Stimulated activated CD4-positive, alpha-beta T cell treated with anti-CD3 and anti-CD28 coated beads, Interleukin-1b, Interleukin-23, amount 100 ng/mL, for 1 hour (primary cell): Measurements from ENCODE around the gene ZNHIT2.
"Not testable (repeated sequence)": the region's sequence is repeated elsewhere in the genome, so short reads cannot be mapped to it uniquely, and the experiment has no call there.

Source experiments
- DNase-seq, 2 donors: peaks; one replicate each; pipeline ENCODE4 v3.0.0-alpha.2; 2020; ENCODE audit warnings: low read depth in 2 of 2

Gene ZNHIT2

GRCh38 chr11:65119670-65119995 lies 2.1 kb upstream of the ZNHIT2 start:
- no peak for DNase-seq

GRCh38 chr11:65118891-65119669 lies 1.6 kb upstream of the ZNHIT2 start:
- DNase-seq = not testable (repeated sequence)

GRCh38 chr11:65118097-65118837 lies 766 bp upstream of the ZNHIT2 start:
- DNase-seq = no peak

GRCh38 chr11:65116370-65117205 lies 913 bp downstream of the ZNHIT2 start:
- DNase-seq = no peak

- DNase-seq = no peak
Observed at GRCh38 chr11:65115361-65116082, 2.0 kb downstream of the ZNHIT2 start.

GRCh38 chr11:65114538-65115171 lies 2.8 kb downstream of the ZNHIT2 start:
- no peak for DNase-seq

- DNase-seq = no peak
Observed at GRCh38 chr11:65113839-65114238, 3.7 kb downstream of the ZNHIT2 start.

GRCh38 chr11:65113361-65113756 lies 4.1 kb downstream of the ZNHIT2 start:
- no peak for DNase-seq

- DNase-seq = peak; percentile 51 to 62
Observed at GRCh38 chr11:65112546-65113360, 4.7 kb downstream of the ZNHIT2 start.

- peak; percentile 84 to 90 for DNase-seq
Observed at GRCh38 chr11:65111744-65112545, 5.6 kb downstream of the ZNHIT2 start, which contains the start of gene TM7SF2. Gene TM7SF2 (plus strand): TSS chr11:65111872. CDS start chr11:65112016, 144 bp downstream.

GRCh38 chr11:65111159-65111743 lies 6.2 kb downstream of the ZNHIT2 start:
- no peak for DNase-seq

GRCh38 chr11:65110354-65110861 lies 7.1 kb downstream of the ZNHIT2 start:
- DNase-seq = peak; percentile 91 to 99

- DNase-seq = no peak
Observed at GRCh38 chr11:65109231-65110198, 8.0 kb downstream of the ZNHIT2 start.

GRCh38 chr11:65108469-65109123 lies 8.9 kb downstream of the ZNHIT2 start:
- DNase-seq = no peak

GRCh38 chr11:65107751-65108468 lies 9.6 kb downstream of the ZNHIT2 start:
- DNase-seq = no peak

- DNase-seq = no peak
Observed at GRCh38 chr11:65107078-65107477, 10.4 kb downstream of the ZNHIT2 start.
